H1 (cell line): ENCODE results near the gene UGT1A9. TPM values are rescaled to one million over a fixed set of nuclear protein-coding genes. Genes with fewer than 3 reads are reported as not detected.

ENCODE experiments used
- CTCF ChIA-PET: fragments of 300-600 bp; sonication (Branson Sonifier 250); formaldehyde crosslinking; loops from one replicate; lab custom pipeline; 2021; ENCODE audit not compliant: partially characterized antibody; lab: Charles Lee
- POLR2A ChIA-PET: fragments of 300-600 bp; sonication (Branson Sonifier 250); formaldehyde crosslinking; loops from one replicate; lab custom pipeline; 2021; ENCODE audit warnings: inconsistent platforms; ENCODE audit not compliant: partially characterized antibody; lab: Charles Lee
- DNase-seq, 2 experiments: peaks; one replicate each; pipeline versions ENCODE4 v3.0.0 to v3.0.0-alpha.2; 2010 to 2022; ENCODE audit warnings: low spot score in 2 of 2, low read depth in 1 of 2, mixed read lengths in 1 of 2
- FAIRE-seq: peaks from 2 replicates; lab custom pipeline; 2011; peaks lifted over from hg19 to GRCh38; lab: Jason Lieb, UNC
- H2AFZ ChIP-seq: 2 replicates; pipeline ENCODE4 v1.8.1; 2012; ENCODE audit warnings: low read length, inconsistent platforms
- H2AK5ac ChIP-seq: 2 replicates; pipeline ENCODE4 v1.6.1; 2013; ENCODE audit warnings: low read depth, low read length
- H2BK120ac ChIP-seq: replicated peaks from 2 replicates; pipeline ENCODE3; 2013; ENCODE audit warnings: low read depth, low read length, inconsistent platforms
- H2BK12ac ChIP-seq: 2 replicates; pipeline ENCODE4 v1.6.1; 2013; ENCODE audit warnings: low read depth, low read length
- H2BK15ac ChIP-seq: 2 replicates; pipeline ENCODE4 v1.6.1; 2013; ENCODE audit warnings: low read length
- H2BK20ac ChIP-seq: 2 replicates; pipeline ENCODE4 v1.6.1; 2013; ENCODE audit warnings: low read length
- H2BK5ac ChIP-seq: 2 replicates; pipeline ENCODE4 v1.6.1; 2013; ENCODE audit warnings: low read depth, low read length
- H3K14ac ChIP-seq: 2 replicates; pipeline ENCODE4 v1.6.1; 2013; ENCODE audit warnings: inconsistent platforms; ENCODE audit not compliant: insufficient read length
- H3K18ac ChIP-seq: 2 replicates; pipeline ENCODE4 v1.6.1; 2013; ENCODE audit warnings: low read length; ENCODE audit errors: extremely low read depth
- H3K23ac ChIP-seq: 2 replicates; pipeline ENCODE4 v1.6.1; 2013; ENCODE audit warnings: inconsistent platforms; ENCODE audit not compliant: insufficient read length
- H3K23me2 ChIP-seq: 2 replicates; pipeline ENCODE4 v1.6.1; 2013; ENCODE audit warnings: low read depth, low read length
- H3K27ac ChIP-seq: 2 replicates; pipeline ENCODE4 v1.6.1; 2011; ENCODE audit warnings: low read depth, low read length, inconsistent platforms
- H3K27me3 ChIP-seq, 4 experiments: replicated peaks in 1 of 4; 1 replicate in 1 of 4; 2 replicates in 3 of 4; pipeline versions ENCODE4 v1.6.1 to v1.8.1; 2011 to 2013; ENCODE audit warnings: low read length in 3 of 4, mild to moderate bottlenecking in 3 of 4, inconsistent platforms in 2 of 4, mixed read lengths in 2 of 4, moderate library complexity in 1 of 4; ENCODE audit not compliant: control insufficient read depth in 3 of 4, insufficient read depth in 3 of 4; ENCODE audit errors: extremely low read depth in 1 of 4
- H3K36me3 ChIP-seq, 4 experiments: 2 replicates each; pipeline versions ENCODE4 v1.6.1 to v1.8.1; 2011 to 2013; ENCODE audit warnings: mild to moderate bottlenecking in 4 of 4, low read length in 3 of 4, moderate library complexity in 2 of 4, control low read depth in 1 of 4, inconsistent platforms in 1 of 4; ENCODE audit not compliant: insufficient read depth in 4 of 4, control insufficient read depth in 2 of 4
- H3K4ac ChIP-seq: replicated peaks from 2 replicates; pipeline ENCODE3; 2013; ENCODE audit warnings: low read length, low read depth, mixed read lengths, inconsistent platforms; ENCODE audit not compliant: insufficient read length
- H3K4me1 ChIP-seq, 4 experiments: replicated peaks in 1 of 4; 1 replicate in 1 of 4; 2 replicates in 3 of 4; pipeline versions ENCODE4 v1.6.1 to v1.8.1; 2011 to 2013; ENCODE audit warnings: low read length in 3 of 4, inconsistent platforms in 2 of 4, mixed read lengths in 1 of 4; ENCODE audit not compliant: insufficient read depth in 4 of 4, control insufficient read depth in 3 of 4
- H3K4me2 ChIP-seq, 2 experiments: 2 replicates each; pipeline versions ENCODE4 v1.6.1 to v1.8.1; 2011 to 2013; ENCODE audit warnings: low read depth in 2 of 2, low read length in 2 of 2, control low read depth in 1 of 2, inconsistent platforms in 1 of 2, mild to moderate bottlenecking in 1 of 2; ENCODE audit not compliant: insufficient read depth in 1 of 2
- H3K4me3 ChIP-seq, 4 experiments: fragments of 200-600, 300-600 bp in 1 of 4; sonication (generic), shearing (Covaris generic), sonication (Bioruptor Twin) in 1 of 4; 2 replicates each; pipeline versions ENCODE4 v1.5.1 to v1.8.1; 2011 to 2016; ENCODE audit warnings: low read length in 4 of 4, low read depth in 3 of 4, control low read depth in 2 of 4, inconsistent platforms in 2 of 4, mild to moderate bottlenecking in 2 of 4, mixed read lengths in 1 of 4, moderate library complexity in 1 of 4; ENCODE audit not compliant: insufficient read depth in 2 of 4; ENCODE audit errors: extremely low read depth in 1 of 4
- H3K56ac ChIP-seq: replicated peaks from 2 replicates; pipeline ENCODE3; 2013; ENCODE audit warnings: low read depth, mild to moderate bottlenecking, mixed read lengths, low read length, inconsistent platforms; ENCODE audit not compliant: insufficient read length
- H3K79me1 ChIP-seq: 2 replicates; pipeline ENCODE4 v1.6.1; 2013; ENCODE audit warnings: low read depth, low read length, control low read depth
- H3K79me2 ChIP-seq, 2 experiments: 2 replicates each; pipeline versions ENCODE4 v1.6.1 to v1.8.1; 2012 to 2013; ENCODE audit warnings: low read length in 2 of 2, mild to moderate bottlenecking in 2 of 2, inconsistent platforms in 1 of 2; ENCODE audit not compliant: insufficient read depth in 2 of 2, control insufficient read depth in 1 of 2
- H3K9ac ChIP-seq, 4 experiments: replicated peaks in 1 of 4; 1 replicate in 1 of 4; 2 replicates in 3 of 4; pipeline versions ENCODE4 v1.6.1 to v1.8.1; 2011 to 2013; ENCODE audit warnings: low read depth in 3 of 4, low read length in 3 of 4, control low read depth in 2 of 4, mild to moderate bottlenecking in 2 of 4, moderate library complexity in 2 of 4, inconsistent platforms in 1 of 4; ENCODE audit errors: extremely low read depth in 1 of 4
- H3K9me3 ChIP-seq, 2 experiments: 2 replicates each; pipeline versions ENCODE4 v1.6.1 to v1.8.1; 2012 to 2013; ENCODE audit warnings: mild to moderate bottlenecking in 2 of 2, moderate library complexity in 2 of 2, control low read depth in 1 of 2, inconsistent platforms in 1 of 2, low read depth in 1 of 2, low read length in 1 of 2, mixed read lengths in 1 of 2; ENCODE audit not compliant: insufficient read depth in 2 of 2
- H4K20me1 ChIP-seq, 2 experiments: replicated peaks in 1 of 2; 2 replicates each; pipeline versions ENCODE3 to v1.8.1; 2011 to 2013; ENCODE audit warnings: inconsistent platforms in 2 of 2, low read length in 2 of 2, mild to moderate bottlenecking in 1 of 2; ENCODE audit not compliant: insufficient read depth in 2 of 2, control insufficient read depth in 1 of 2
- H4K5ac ChIP-seq: 2 replicates; pipeline ENCODE4 v1.6.1; 2013; ENCODE audit warnings: low read length, low read depth, mixed read lengths, inconsistent platforms; ENCODE audit not compliant: insufficient read length
- H4K8ac ChIP-seq: 2 replicates; pipeline ENCODE4 v1.8.0; 2013; ENCODE audit warnings: mild to moderate bottlenecking, moderate library complexity, low read length, inconsistent platforms; ENCODE audit not compliant: insufficient read depth; ENCODE audit errors: extremely low read depth
- H4K91ac ChIP-seq: replicated peaks from 2 replicates; pipeline ENCODE3; 2013; ENCODE audit warnings: low read length, mixed read lengths, inconsistent platforms; ENCODE audit not compliant: insufficient read length
- BACH1 ChIP-seq: IDR thresholded peaks from 2 replicates; pipeline ENCODE4 v1.6.1; 2012; ENCODE audit warnings: low read length, improper control_type of control experiment
- BRCA1 ChIP-seq: IDR thresholded peaks from 2 replicates; pipeline ENCODE4 v1.6.1; 2012; ENCODE audit warnings: low read depth, low read length, improper control_type of control experiment
- CBX8 ChIP-seq: fragments of 300-800, 300-1000 bp; sonication (generic); IDR thresholded peaks from 2 replicates; pipeline ENCODE4 v1.7.1; 2016; ENCODE audit warnings: low read depth, low read length, borderline replicate concordance
- CHD1 ChIP-seq: IDR thresholded peaks from 2 replicates; pipeline ENCODE4 v1.6.1; 2012; ENCODE audit warnings: low read depth, low read length, improper control_type of control experiment
- JUN ChIP-seq: IDR thresholded peaks from 2 replicates; pipeline ENCODE4 v1.6.1; 2011; ENCODE audit warnings: low read depth, mild to moderate bottlenecking, improper control_type of control experiment, low read length
- PHF8 ChIP-seq: fragments of 200-600 bp; sonication (generic); conservative IDR thresholded peaks from 2 replicates; pipeline ENCODE4 v1.7.1; 2012; ENCODE audit warnings: low read depth, mild to moderate bottlenecking, inconsistent platforms, low read length, moderate library complexity
- RFX5 ChIP-seq: IDR thresholded peaks from 2 replicates; pipeline ENCODE4 v1.6.1; 2011; ENCODE audit warnings: low read depth, low read length, improper control_type of control experiment, borderline replicate concordance
- RXRA ChIP-seq: IDR thresholded peaks from 2 replicates; pipeline ENCODE4 v1.6.1; 2011; ENCODE audit warnings: low read depth, mild to moderate bottlenecking, low read length, moderate library complexity; ENCODE audit not compliant: insufficient read depth
- SP1 ChIP-seq: IDR thresholded peaks from 2 replicates; pipeline ENCODE4 v1.6.1; 2011; ENCODE audit warnings: low read depth, low read length
- SP4 ChIP-seq: IDR thresholded peaks from 2 replicates; pipeline ENCODE4 v1.6.1; 2012; ENCODE audit warnings: low read length, inconsistent platforms
- TCF12 ChIP-seq: IDR thresholded peaks from 2 replicates; pipeline ENCODE4 v1.6.1; 2011; ENCODE audit warnings: low read depth, mild to moderate bottlenecking, low read length
- YY1 ChIP-seq: IDR thresholded peaks from 2 replicates; pipeline ENCODE4 v1.6.1; 2011; ENCODE audit warnings: low read depth, mild to moderate bottlenecking, low read length
- WGBS, 2 experiments: shearing (Covaris generic) in 1 of 2; methylation state at CpG; one replicate each; pipeline versions ENCODE4 v1.1.6 to v1.1.7; 2013 to 2015; ENCODE audit warnings: low lambda C conversion rate in 2 of 2, mixed read lengths in 2 of 2, inconsistent platforms in 1 of 2, low coverage in 1 of 2, missing lambda C conversion rate in 1 of 2; ENCODE audit not compliant: insufficient replicate concordance in 2 of 2, insufficient coverage in 1 of 2, insufficient read length in 1 of 2; ENCODE audit errors: extremely low coverage in 1 of 2, missing lambda C conversion rate in 1 of 2; 5-methylcytosine and 5-hydroxymethylcytosine counted together
- polyA plus RNA-seq, 7 experiments: library from polyadenylated mRNA; depleted of rRNA in 3 of 7; stranded (reverse) in 5 of 7; unstranded in 2 of 7; fragments of >200 nt in 5 of 7; fragments of 200-250 nt in 2 of 7; gene quantifications; 1 replicate in 5 of 7; 2 replicates in 1 of 7; 4 replicates in 1 of 7; pipeline versions ENCODE4 v1.2.1 to v1.2.3, GENCODE V29; 2011 to 2013; ENCODE audit warnings: missing spikeins in 2 of 7, mixed read lengths in 2 of 7
- total RNA-seq: library from RNA; stranded (reverse); fragmentation: NEBNext Ultra II Directional; extraction: Animal tissue kit (Norgen Biotek cat#: 25700); gene quantifications from 2 replicates; pipeline ENCODE4 v1.2.1, GENCODE V29; 2021
- TF ChIP-seq, protein P1 (sequence below), 3 experiments: IDR thresholded peaks; 1 replicate in 2 of 3; 2 replicates in 1 of 3; pipeline versions ENCODE4 v1.5.1 to v1.6.1; 2011; ENCODE audit warnings: low read length in 3 of 3, mild to moderate bottlenecking in 3 of 3, inconsistent platforms in 2 of 3, low read depth in 1 of 3, moderate library complexity in 1 of 3; ENCODE audit not compliant: insufficient read depth in 1 of 3; ENCODE audit errors: control extremely low read depth in 1 of 3

UGT1A9 gene
- total and polyA plus RNA-seq, 2 of the 8 experiments (the other 6 are each of a cell fraction or from before 2014, with no cell fraction given): not detected

- no peaks in the 10 kb centered on the region for H4K20me1 ChIP-seq
- no peak overlapping the region for H3K23ac ChIP-seq
- no peak for FAIRE-seq
- H3K79me2 ChIP-seq: no peaks in the 10 kb centered on the region
- POLR2A ChIA-PET: no interaction called here
- no peak overlapping the region for H2BK15ac ChIP-seq
- no peak overlapping the region for H4K5ac ChIP-seq
- peaks cover 2% of the 10 kb centered on the region; the same call in 1 of the 2 replicates for H3K23me2 ChIP-seq
- H3K9ac ChIP-seq: no peak overlapping the region
- H3K27ac ChIP-seq: no peak overlapping the region
- H3K4ac ChIP-seq: no peak overlapping the region
- H4K8ac ChIP-seq: no peak overlapping the region
- no peak overlapping the region for H2BK20ac ChIP-seq
- no peak overlapping the region for H3K56ac ChIP-seq
- no peak for DNase-seq
- no peak overlapping the region for H3K4me2 ChIP-seq
- no peak overlapping the region for H4K91ac ChIP-seq
- no peaks in the 10 kb centered on the region for H3K79me1 ChIP-seq
- no peak overlapping the region for H3K4me3 ChIP-seq
- 93% methylated on average over 5 of the region's 5 CpGs; no CpG with 5 or more reads in 1 of the 2 experiments for whole genome bisulfite sequencing, 2 experiments
- H2BK120ac ChIP-seq: no peak overlapping the region
- peaks cover 7 to 15% of the 10 kb centered on the region in 2 experiments; a peak in 3 of 4 replicates for H3K9me3 ChIP-seq
- H2AK5ac ChIP-seq: no peak overlapping the region
- no peaks in the 10 kb centered on the region for H3K27me3 ChIP-seq
- H3K36me3 ChIP-seq: no peaks in the 10 kb centered on the region
- no peak overlapping the region for H2AFZ ChIP-seq
- CTCF ChIA-PET: no interaction called here
- H3K18ac ChIP-seq: no peak overlapping the region
- no peak overlapping the region for H3K14ac ChIP-seq
- H3K4me1 ChIP-seq: no peaks in the 10 kb centered on the region; a peak in 1 of 7 replicates
- no peak overlapping the region for H2BK12ac ChIP-seq
- H2BK5ac ChIP-seq: no peak overlapping the region
- TF ChIP-seq BRCA1: no peak
- no peak for TF ChIP-seq TCF12
- TF ChIP-seq PHF8: no peak
- TF ChIP-seq SP1: no peak
- TF ChIP-seq YY1: no peak
- TF ChIP-seq, protein P1, sequence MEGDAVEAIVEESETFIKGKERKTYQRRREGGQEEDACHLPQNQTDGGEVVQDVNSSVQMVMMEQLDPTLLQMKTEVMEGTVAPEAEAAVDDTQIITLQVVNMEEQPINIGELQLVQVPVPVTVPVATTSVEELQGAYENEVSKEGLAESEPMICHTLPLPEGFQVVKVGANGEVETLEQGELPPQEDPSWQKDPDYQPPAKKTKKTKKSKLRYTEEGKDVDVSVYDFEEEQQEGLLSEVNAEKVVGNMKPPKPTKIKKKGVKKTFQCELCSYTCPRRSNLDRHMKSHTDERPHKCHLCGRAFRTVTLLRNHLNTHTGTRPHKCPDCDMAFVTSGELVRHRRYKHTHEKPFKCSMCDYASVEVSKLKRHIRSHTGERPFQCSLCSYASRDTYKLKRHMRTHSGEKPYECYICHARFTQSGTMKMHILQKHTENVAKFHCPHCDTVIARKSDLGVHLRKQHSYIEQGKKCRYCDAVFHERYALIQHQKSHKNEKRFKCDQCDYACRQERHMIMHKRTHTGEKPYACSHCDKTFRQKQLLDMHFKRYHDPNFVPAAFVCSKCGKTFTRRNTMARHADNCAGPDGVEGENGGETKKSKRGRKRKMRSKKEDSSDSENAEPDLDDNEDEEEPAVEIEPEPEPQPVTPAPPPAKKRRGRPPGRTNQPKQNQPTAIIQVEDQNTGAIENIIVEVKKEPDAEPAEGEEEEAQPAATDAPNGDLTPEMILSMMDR (IDR thresholded peaks at IDR 0.05; ENCODE audit: control extremely low read depth in 1 of 3, insufficient read depth in 1 of 3, low read depth in 1 of 3, low read length in 3 of 3): no peak
- TF ChIP-seq JUN: no peak
- no peak for TF ChIP-seq RFX5
- no peak for TF ChIP-seq CBX8
- TF ChIP-seq SP4: no peak
- no peak for TF ChIP-seq CHD1
- no peak for TF ChIP-seq RXRA
- TF ChIP-seq BACH1: no peak
Observed at GRCh38 chr2:233772583-233772982, 100.9 kb downstream of the UGT1A9 start.
